OCI-LY1 (cell line): ENCODE data around the gene MCF2L2.
"Not testable (repeated sequence)": the region's sequence is repeated elsewhere in the genome, so short reads cannot be mapped to it uniquely, and the experiment has no call there.

Experiments used
- H2AFZ ChIP-seq: fragments of 200-600 bp; sonication (generic), shearing (Covaris generic); 2 replicates; pipeline ENCODE4 v1.6.0; 2014; ENCODE audit warnings: antibody characterized with exemption, mild to moderate bottlenecking, low read length
- H3F3A ChIP-seq: fragments of 200-600 bp; sonication (generic), shearing (Covaris generic); 2 replicates; pipeline ENCODE4 v1.6.0; 2014; ENCODE audit warnings: mild to moderate bottlenecking, antibody characterized with exemption, low read length, moderate library complexity; ENCODE audit not compliant: insufficient read depth
- H3K27ac ChIP-seq: fragments of 200-600 bp; sonication (generic); 2 replicates; pipeline ENCODE4 v1.5.1; 2014; ENCODE audit warnings: low read length, mixed run types, mild to moderate bottlenecking, low read depth; ENCODE audit not compliant: poor library complexity, severe bottlenecking
- H3K27me3 ChIP-seq: fragments of 200-600 bp; sonication (generic); 2 replicates; pipeline ENCODE4 v1.6.0; 2014; ENCODE audit warnings: antibody characterized with exemption, mild to moderate bottlenecking, low read length, moderate library complexity; ENCODE audit not compliant: insufficient read depth
- H3K36me3 ChIP-seq: fragments of 200-600 bp; sonication (generic); 2 replicates; pipeline ENCODE4 v1.6.1; 2014; ENCODE audit warnings: mild to moderate bottlenecking, antibody characterized with exemption, low read length, moderate library complexity, mixed read lengths; ENCODE audit not compliant: insufficient read depth
- H3K4me1 ChIP-seq: fragments of 200-600 bp; sonication (generic); 2 replicates; pipeline ENCODE4 v1.5.1; 2014; ENCODE audit warnings: mild to moderate bottlenecking, low read length, moderate library complexity; ENCODE audit not compliant: insufficient read depth, severe bottlenecking
- H3K4me2 ChIP-seq: fragments of 200-600 bp; sonication (generic), shearing (Covaris generic); 2 replicates; pipeline ENCODE4 v1.6.1; 2014; ENCODE audit warnings: low read length
- H3K4me3 ChIP-seq: fragments of 200-600 bp; sonication (generic); 2 replicates; pipeline ENCODE4 v1.5.1; 2014; ENCODE audit warnings: low read length, low read depth, mild to moderate bottlenecking, mixed read lengths; ENCODE audit not compliant: poor library complexity, severe bottlenecking
- H3K79me2 ChIP-seq: fragments of 200-600 bp; shearing (Covaris generic); 2 replicates; pipeline ENCODE4 v1.6.1; 2016; ENCODE audit warnings: mixed run types, low read length, mixed read lengths; ENCODE audit not compliant: insufficient read depth
- H3K9ac ChIP-seq: fragments of 200-600 bp; sonication (generic), shearing (Covaris generic); 2 replicates; pipeline ENCODE4 v1.6.1; 2014; ENCODE audit warnings: mild to moderate bottlenecking, low read length, mixed read lengths
- H3K9me2 ChIP-seq: fragments of 200-600 bp; sonication (generic), shearing (Covaris generic); 2 replicates; pipeline ENCODE4 v1.6.1; 2014; ENCODE audit warnings: low read depth, mild to moderate bottlenecking, low read length, mixed read lengths
- H3K9me3 ChIP-seq: fragments of 200-600 bp; shearing (Covaris generic); 2 replicates; pipeline ENCODE4 v1.6.1; 2014; ENCODE audit warnings: low read length, mixed read lengths
- H4K20me1 ChIP-seq: fragments of 200-600 bp; sonication (generic), shearing (Covaris generic); 2 replicates; pipeline ENCODE4 v1.6.0; 2016; ENCODE audit warnings: mild to moderate bottlenecking, low read length; ENCODE audit not compliant: insufficient read depth
- CTCF ChIP-seq: fragments of 200-600 bp; sonication (generic), shearing (Covaris generic); IDR thresholded peaks from 2 replicates; pipeline ENCODE4 v1.5.1; 2017; ENCODE audit warnings: mild to moderate bottlenecking, antibody characterized with exemption, low read length, moderate library complexity, mixed read lengths
- EZH2 ChIP-seq: fragments of 200-600 bp; sonication (generic), shearing (Covaris generic); IDR thresholded peaks from 2 replicates; pipeline ENCODE4 v1.8.0; 2017; ENCODE audit warnings: borderline replicate concordance, mixed run types, mild to moderate bottlenecking, antibody characterized with exemption, low read length, moderate library complexity, mixed read lengths

MCF2L2 gene

GRCh38 chr3:183468424-183468823 lies 40.0 kb upstream of the MCF2L2 start:
- Histone ChIP-seq H3K79me2 (no peaks in the 10 kb centered on the region), H3K27ac (no peak overlapping the region), H3K36me3 (no peaks in the 10 kb centered on the region), H3K4me3 (no peak overlapping the region), H3K27me3 (no peaks in the 10 kb centered on the region), H3K9ac (no peak overlapping the region), H3K9me2 (no peaks in the 10 kb centered on the region), H4K20me1 (no peaks in the 10 kb centered on the region), H3K4me1 (peaks cover 11% of the 10 kb centered on the region), H2AFZ (no peak overlapping the region), H3K4me2 (no peak overlapping the region), H3F3A (no peaks in the 10 kb centered on the region), H3K9me3 (no peaks in the 10 kb centered on the region)
- no peak for TF ChIP-seq EZH2

DNA sequence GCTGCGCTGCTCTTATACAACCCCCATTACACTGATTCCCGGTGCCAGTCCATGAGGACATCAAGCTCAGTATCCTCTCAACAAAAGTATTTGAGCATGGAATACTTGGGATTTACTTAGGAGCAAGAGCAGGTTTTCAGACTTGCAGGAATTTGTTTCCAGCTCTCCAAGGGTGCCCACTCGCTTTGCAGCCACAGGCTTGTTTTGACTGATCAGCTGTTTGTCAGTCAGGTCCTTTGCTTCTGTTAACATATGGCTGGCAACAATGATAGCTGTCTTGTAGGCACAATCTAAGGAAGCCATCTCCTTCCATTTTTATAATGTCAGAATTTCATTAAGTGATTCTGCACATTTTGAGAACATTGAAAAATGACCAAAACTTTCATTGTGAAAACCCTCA lies 38.2 kb upstream of the MCF2L2 start:
- Histone ChIP-seq H2AFZ (no peak overlapping the region), H3K79me2 (no peaks in the 10 kb centered on the region), H3K9me2 (no peaks in the 10 kb centered on the region), H3F3A (no peaks in the 10 kb centered on the region), H3K9me3 (no peaks in the 10 kb centered on the region), H4K20me1 (no peaks in the 10 kb centered on the region), H3K9ac (no peak overlapping the region), H3K36me3 (no peaks in the 10 kb centered on the region), H3K27ac (no peak overlapping the region), H3K4me1 (peaks cover 11% of the 10 kb centered on the region), H3K4me2 (no peak overlapping the region), H3K27me3 (no peaks in the 10 kb centered on the region), H3K4me3 (no peak overlapping the region)
- TF ChIP-seq EZH2 (no peak), CTCF (no peak)

DNA sequence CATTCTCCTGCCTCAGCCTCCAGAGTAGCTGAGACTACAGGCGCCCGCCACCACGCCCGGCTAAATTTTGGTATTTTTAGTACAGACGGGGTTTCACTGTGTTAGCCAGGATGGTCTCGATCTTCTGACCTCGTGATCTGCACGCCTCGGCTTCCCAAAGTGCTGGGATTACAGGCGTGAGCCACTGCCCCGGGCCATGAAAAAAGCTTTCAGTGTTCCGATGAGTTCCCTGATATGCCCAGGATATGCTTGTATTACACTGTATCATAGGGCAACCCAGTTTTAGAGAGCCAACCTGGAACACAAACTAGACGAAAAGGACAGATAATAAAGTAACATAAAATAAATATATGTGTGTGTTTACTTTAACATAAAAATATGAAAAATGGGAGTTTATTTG lies 37.3 kb upstream of the MCF2L2 start:
- H3K4me1 ChIP-seq, result peaks cover 15% of the 10 kb centered on the region
- H3K9ac ChIP-seq, H3K9me2 ChIP-seq, H3K79me2 ChIP-seq, H3K4me2 ChIP-seq, H3K4me3 ChIP-seq, H3K9me3 ChIP-seq, H3K27ac ChIP-seq, H3F3A ChIP-seq, H2AFZ ChIP-seq, H4K20me1 ChIP-seq, H3K27me3 ChIP-seq, H3K36me3 ChIP-seq: not testable (repeated sequence)

- Histone ChIP-seq H3K4me3 (no peak overlapping the region), H4K20me1 (no peaks in the 10 kb centered on the region), H3K4me2 (no peak overlapping the region), H3K79me2 (no peaks in the 10 kb centered on the region), H3K4me1 (peaks cover 17% of the 10 kb centered on the region), H3F3A (no peaks in the 10 kb centered on the region), H3K36me3 (no peaks in the 10 kb centered on the region), H3K9me3 (no peaks in the 10 kb centered on the region), H3K9ac (no peak overlapping the region), H3K9me2 (no peaks in the 10 kb centered on the region), H3K27me3 (no peaks in the 10 kb centered on the region), H2AFZ (no peak overlapping the region), H3K27ac (no peak overlapping the region)
- TF ChIP-seq CTCF (no peak), EZH2 (no peak)
Observed at GRCh38 chr3:183464480-183464879, 36.1 kb upstream of the MCF2L2 start.
